GM12878 (cell line): ENCODE measurements around the gene RHEB. TPM values are rescaled to one million over a fixed set of nuclear protein-coding genes. Genes with fewer than 3 reads are reported as not detected.

Source experiments
- ATAC-seq: fragments of 200-7000 bp; cut with Tn5 transposase; 3 replicates; pipeline ENCODE4 v1.9.1; 2020; ENCODE audit warnings: mild to moderate bottlenecking, moderate library complexity
- BruUV-seq: library from RNA; stranded (reverse); fragments of 400-500 nt; replicated peaks from 2 replicates; lab custom pipeline; 2021; lab: Mats Ljungman, UMichigan
- CTCF ChIA-PET: fragments of 300-600 bp; sonication (Branson Sonifier 250); formaldehyde crosslinking; extraction: SDS; loops from one replicate; lab custom pipeline; 2021; ENCODE audit warnings: inconsistent platforms; lab: Yijun Ruan, JAX
- POLR2A ChIA-PET: fragments of 350-600 bp; formaldehyde crosslinking; extraction: SDS; loops from one replicate; lab custom pipeline; 2021; ENCODE audit warnings: inconsistent platforms; lab: Charles Lee
- RAD21 ChIA-PET: fragments of 300-600 bp; sonication (Branson Sonifier 250); formaldehyde crosslinking; loops from one replicate; lab custom pipeline; 2023; ENCODE audit warnings: antibody characterized with exemption; ENCODE audit not compliant: unreplicated experiment; lab: Charles Lee
- SMC1A ChIA-PET: fragments of 300-600 bp; sonication (Branson Sonifier 250); formaldehyde crosslinking; loops from one replicate; lab custom pipeline; 2023; ENCODE audit not compliant: unreplicated experiment, uncharacterized antibody; lab: Charles Lee
- DNase-seq: peaks from one replicate; pipeline ENCODE4 v3.0.0-alpha.2; 2011; ENCODE audit warnings: low read depth, low spot score
- FAIRE-seq: peaks from 3 replicates; lab custom pipeline; 2011; peaks lifted over from hg19 to GRCh38; lab: Jason Lieb, UNC
- H2AFZ ChIP-seq: 2 replicates; pipeline ENCODE4 v1.6.0; 2011; ENCODE audit warnings: low read depth, low read length, control low read depth; ENCODE audit not compliant: control insufficient read depth
- H3K27ac ChIP-seq: 2 replicates; pipeline ENCODE4 v1.5.1; 2011; ENCODE audit warnings: control low read depth; ENCODE audit not compliant: control insufficient read depth, insufficient read depth
- H3K27me3 ChIP-seq, 2 experiments: replicated peaks in 1 of 2; 2 replicates each; pipeline versions ENCODE4 v1.6.0 to v1.6.1; 2011; ENCODE audit warnings: low read length in 1 of 2; ENCODE audit not compliant: control insufficient read depth in 2 of 2, insufficient read depth in 2 of 2
- H3K36me3 ChIP-seq, 2 experiments: 2 replicates each; pipeline ENCODE4 v1.5.1; 2011; ENCODE audit warnings: low read length in 1 of 2; ENCODE audit not compliant: control insufficient read depth in 2 of 2, insufficient read depth in 2 of 2
- H3K4me1 ChIP-seq: 2 replicates; pipeline ENCODE4 v1.6.1; 2011; ENCODE audit warnings: mild to moderate bottlenecking, low read length, moderate library complexity, mixed read lengths; ENCODE audit not compliant: control insufficient read depth, insufficient read depth
- H3K4me2 ChIP-seq: 2 replicates; pipeline ENCODE4 v1.6.0; 2011; ENCODE audit warnings: control low read depth; ENCODE audit not compliant: control insufficient read depth, insufficient read depth
- H3K4me3 ChIP-seq: fragments of 200-600 bp; sonication (generic); 2 replicates; pipeline ENCODE4 v1.5.1; 2016
- H3K79me2 ChIP-seq: 2 replicates; pipeline ENCODE4 v1.6.0; 2011; ENCODE audit warnings: low read length; ENCODE audit not compliant: control insufficient read depth, insufficient read depth
- H3K9ac ChIP-seq: 2 replicates; pipeline ENCODE4 v1.8.0; 2011; ENCODE audit warnings: low read length, control low read depth, mixed read lengths; ENCODE audit not compliant: control insufficient read depth, insufficient read depth
- H3K9me3 ChIP-seq: replicated peaks from 3 replicates; pipeline ENCODE4 v1.5.1; 2011; ENCODE audit warnings: mild to moderate bottlenecking, low read length; ENCODE audit not compliant: control insufficient read depth, insufficient read depth
- H4K20me1 ChIP-seq: 2 replicates; pipeline ENCODE4 v1.6.0; 2011; ENCODE audit not compliant: control insufficient read depth, insufficient read depth
- IKZF1 ChIP-seq: fragments of 450-650 bp; conservative IDR thresholded peaks from 2 replicates; pipeline ENCODE4 v1.6.1; 2017; ENCODE audit warnings: antibody characterized with exemption, mild to moderate bottlenecking
- KAT2A ChIP-seq: conservative IDR thresholded peaks from 2 replicates; pipeline ENCODE4 v1.6.1; 2011; ENCODE audit warnings: low read depth, low read length; ENCODE audit not compliant: control insufficient read depth
- MTA2 ChIP-seq: fragments of 450-650 bp; IDR thresholded peaks from 2 replicates; pipeline ENCODE4 v1.6.1; 2016; ENCODE audit warnings: low read depth, mild to moderate bottlenecking, moderate library complexity
- NFXL1 ChIP-seq: fragments of 450-650 bp; IDR thresholded peaks from 2 replicates; pipeline ENCODE4 v1.6.1; 2017; ENCODE audit warnings: antibody characterized with exemption, mild to moderate bottlenecking, borderline replicate concordance
- RAD21 ChIP-seq: IDR thresholded peaks from 2 replicates; pipeline ENCODE4 v1.6.1; 2011; ENCODE audit warnings: mild to moderate bottlenecking, low read depth, low read length, moderate library complexity; ENCODE audit not compliant: insufficient read depth
- RB1 ChIP-seq: fragments of 450-650 bp; formaldehyde crosslinking; IDR thresholded peaks from 2 replicates; pipeline ENCODE4 v1.6.1; 2017; ENCODE audit warnings: mild to moderate bottlenecking, borderline replicate concordance
- RUNX3 ChIP-seq: IDR thresholded peaks from 2 replicates; pipeline ENCODE4 v1.6.1; 2012; ENCODE audit warnings: low read length, inconsistent platforms
- SMC3 ChIP-seq: IDR thresholded peaks from 2 replicates; pipeline ENCODE4 v1.6.1; 2011; ENCODE audit warnings: low read length, improper control_type of control experiment, borderline replicate concordance
- YY1 ChIP-seq: IDR thresholded peaks from 2 replicates; pipeline ENCODE4 v1.6.1; 2011; ENCODE audit warnings: low read depth, mild to moderate bottlenecking, low read length
- WGBS: methylation state at CpG from one replicate; pipeline ENCODE4 v1.1.6; 2016; ENCODE audit warnings: low lambda C conversion rate; ENCODE audit not compliant: insufficient replicate concordance, insufficient coverage; ENCODE audit errors: missing lambda C conversion rate; 5-methylcytosine and 5-hydroxymethylcytosine counted together
- in situ Hi-C: fragments of 300-500 bp; cut with MboI; formaldehyde crosslinking; loops from 9 replicates; pipeline ENCODE4 v1.14.3; 2018; ENCODE audit warnings: mixed read lengths
- intact Hi-C: fragments of 100-400 bp; cut with micrococcal nuclease; formaldehyde crosslinking; loops from one replicate; pipeline ENCODE4 v1.14.2; 2022; ENCODE audit not compliant: unreplicated experiment
- polyA plus RNA-seq, 11 experiments: library from polyadenylated mRNA; depleted of rRNA in 4 of 11; unstranded in 6 of 11; stranded (reverse) in 5 of 11; fragments of >200 nt; fragmentation: Nextera tagmentation in 4 of 11; fragmentation: Illumina TruSeq in 1 of 11; extraction: Ambion mirVana in 4 of 11; extraction: Trizol in 1 of 11; gene quantifications; 1 replicate in 1 of 11; 2 replicates in 10 of 11; pipeline versions ENCODE4 v1.2.1 to v1.2.3, GENCODE V29; 2011 to 2016; ENCODE audit warnings: inconsistent platforms in 2 of 11, missing spikeins in 2 of 11, low read depth in 1 of 11
- total RNA-seq, 4 experiments: library from RNA; depleted of rRNA in 3 of 4; stranded (reverse); fragments of >200 nt in 3 of 4; fragmentation: Illumina TruSeq in 1 of 4; extraction: Trizol in 1 of 4; gene quantifications; 2 replicates each; pipeline versions ENCODE4 v1.2.1 to v1.2.3, GENCODE V29; 2013 to 2021
- TF ChIP-seq, protein P1 (sequence below): IDR thresholded peaks from 2 replicates; pipeline ENCODE4 v1.6.1; 2011; ENCODE audit warnings: low read depth, mild to moderate bottlenecking, low read length, moderate library complexity, borderline replicate concordance; ENCODE audit errors: extremely low read depth
- TF ChIP-seq, protein P2 (sequence below), 3 experiments: IDR thresholded peaks in 2 of 3; conservative IDR thresholded peaks in 1 of 3; 2 replicates each; pipeline ENCODE4 v1.5.1; 2011; ENCODE audit warnings: low read depth in 3 of 3, low read length in 3 of 3, mild to moderate bottlenecking in 3 of 3, control low read depth in 2 of 3, moderate library complexity in 2 of 3, inconsistent platforms in 1 of 3, mixed read lengths in 1 of 3; ENCODE audit not compliant: control insufficient read depth in 2 of 3, insufficient read depth in 1 of 3; ENCODE audit errors: extremely low read depth in 1 of 3

Gene RHEB
- total and polyA plus RNA-seq, 10 of the 15 experiments (the other 5 are each of a cell fraction or from before 2014, with no cell fraction given), result 6.2 to 67.8 (median 38.0) TPM

DNA sequence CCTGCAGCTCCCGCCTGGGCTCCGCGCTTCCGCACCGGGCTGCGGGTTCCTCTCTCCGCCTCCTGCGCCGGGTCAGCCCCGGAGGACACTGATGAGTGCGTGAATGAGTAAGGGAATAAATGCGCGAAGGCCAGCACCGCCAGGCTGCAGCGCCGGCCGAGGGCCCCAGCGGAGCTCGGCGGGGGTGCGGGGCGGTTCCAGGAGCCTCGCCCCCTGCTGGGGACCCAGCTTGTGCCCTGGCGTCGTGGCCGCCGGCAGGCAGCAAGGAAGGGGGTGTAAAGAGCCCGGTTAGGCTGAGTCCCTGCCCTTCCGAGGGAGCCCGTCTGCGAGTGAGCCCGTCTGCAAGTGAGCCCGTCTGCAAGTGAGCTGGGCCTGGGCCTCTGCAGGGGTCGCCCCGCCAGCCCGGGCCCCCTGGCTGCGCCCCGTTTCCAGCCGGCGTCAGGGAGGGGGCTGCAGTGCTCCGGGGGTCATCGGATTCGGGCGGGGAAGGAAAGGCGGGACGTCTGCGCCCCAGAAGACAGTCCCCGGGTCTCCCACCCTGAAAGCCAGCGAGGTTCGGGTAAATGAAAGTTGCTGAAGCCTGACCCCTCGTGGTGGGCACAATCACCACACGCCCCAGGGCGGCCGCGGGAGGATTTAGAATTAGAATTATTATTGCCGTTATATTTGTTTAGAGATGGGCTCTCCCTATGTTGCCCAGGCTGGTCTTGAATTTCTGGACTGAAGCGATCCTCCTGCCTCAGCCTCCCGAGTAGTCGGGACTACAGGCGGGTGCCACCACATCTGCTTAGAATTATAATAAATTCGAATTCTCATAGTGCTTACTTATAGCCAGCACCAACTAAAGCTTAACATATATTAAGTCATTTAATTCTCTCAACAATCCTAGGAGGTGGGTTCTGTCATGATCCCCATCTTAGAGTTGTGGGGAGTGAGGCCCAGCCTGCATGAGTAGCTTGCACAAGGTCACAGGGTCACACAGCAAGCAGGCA, 71.1 kb downstream of the RHEB start:
- RAD21 ChIA-PET, result interaction anchor here (0.5 to 2.8 kb wide), 9 partner anchors 11 to 344 kb away, joined by 3 to 14 read pairs (median 3); no protein-coding TSS in a partner anchor
- Histone ChIP-seq H3K4me2 (peak overlapping the region; percentile 93), H3K36me3 (no peaks in the 10 kb centered on the region), H3K9me3 (no peaks in the 10 kb centered on the region), H3K27me3 (no peaks in the 10 kb centered on the region; a peak in 1 of 4 replicates), H3K27ac (no peak overlapping the region), H3K79me2 (no peaks in the 10 kb centered on the region), H2AFZ (peak overlapping the region; percentile 86), H4K20me1 (no peaks in the 10 kb centered on the region), H3K4me1 (no peaks in the 10 kb centered on the region; the same call in 1 of the 2 replicates), H3K4me3 (peak overlapping the region; percentile 56; the same call in 1 of the 2 replicates), H3K9ac (peak overlapping the region; percentile 44)
- no TSS peak for BruUV-seq
- in situ Hi-C loops (loop anchor here (5.0 to 10.0 kb wide), 2 partner anchors 66 to 84 kb away; no protein-coding TSS in a partner anchor), intact Hi-C loops (loop anchor here (1.0 to 2.0 kb wide), 3 partner anchors 80 to 310 kb away; no protein-coding TSS in a partner anchor)
- FAIRE-seq (peak; percentile 71), ATAC-seq (peak; percentile 94), DNase-seq (no peak)
- CTCF ChIA-PET, result interaction anchor here (0.5 to 3.1 kb wide), 23 partner anchors 9 to 311 kb away, joined by 3 to 25 read pairs (median 5); no protein-coding TSS in a partner anchor
- TF ChIP-seq SMC3 (peak; percentile 67), RAD21 (peak; percentile 72), MTA2 (no peak), KAT2A (no peak), NFXL1 (no peak), YY1 (peak; percentile 32; the same call in 1 of the 2 replicates), RB1 (0 out of 2 replicates have a peak, but pooled peaks have one; percentile 50), IKZF1 (peak; percentile 39; the same call in 1 of the 2 replicates), RUNX3 (0 out of 2 replicates have a peak, but pooled peaks have one; percentile 22)
- TF ChIP-seq, protein P1, sequence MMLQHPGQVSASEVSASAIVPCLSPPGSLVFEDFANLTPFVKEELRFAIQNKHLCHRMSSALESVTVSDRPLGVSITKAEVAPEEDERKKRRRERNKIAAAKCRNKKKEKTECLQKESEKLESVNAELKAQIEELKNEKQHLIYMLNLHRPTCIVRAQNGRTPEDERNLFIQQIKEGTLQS, result no peak
- TF ChIP-seq, protein P2, sequence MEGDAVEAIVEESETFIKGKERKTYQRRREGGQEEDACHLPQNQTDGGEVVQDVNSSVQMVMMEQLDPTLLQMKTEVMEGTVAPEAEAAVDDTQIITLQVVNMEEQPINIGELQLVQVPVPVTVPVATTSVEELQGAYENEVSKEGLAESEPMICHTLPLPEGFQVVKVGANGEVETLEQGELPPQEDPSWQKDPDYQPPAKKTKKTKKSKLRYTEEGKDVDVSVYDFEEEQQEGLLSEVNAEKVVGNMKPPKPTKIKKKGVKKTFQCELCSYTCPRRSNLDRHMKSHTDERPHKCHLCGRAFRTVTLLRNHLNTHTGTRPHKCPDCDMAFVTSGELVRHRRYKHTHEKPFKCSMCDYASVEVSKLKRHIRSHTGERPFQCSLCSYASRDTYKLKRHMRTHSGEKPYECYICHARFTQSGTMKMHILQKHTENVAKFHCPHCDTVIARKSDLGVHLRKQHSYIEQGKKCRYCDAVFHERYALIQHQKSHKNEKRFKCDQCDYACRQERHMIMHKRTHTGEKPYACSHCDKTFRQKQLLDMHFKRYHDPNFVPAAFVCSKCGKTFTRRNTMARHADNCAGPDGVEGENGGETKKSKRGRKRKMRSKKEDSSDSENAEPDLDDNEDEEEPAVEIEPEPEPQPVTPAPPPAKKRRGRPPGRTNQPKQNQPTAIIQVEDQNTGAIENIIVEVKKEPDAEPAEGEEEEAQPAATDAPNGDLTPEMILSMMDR (IDR thresholded peaks at IDR 0.05 in 2 of 3, conservative IDR thresholded peaks at IDR 0.05 in 1 of 3; ENCODE audit: control insufficient read depth in 2 of 3, extremely low read depth in 1 of 3, insufficient read depth in 1 of 3, low read depth in 3 of 3, low read length in 3 of 3), result peak; percentile 68 to 76 (median 70); a peak in 5 of 6 replicates
- SMC1A ChIA-PET, result interaction anchor here (0.6 to 3.8 kb wide), 8 partner anchors 22 to 184 kb away, joined by 3 to 14 read pairs (median 7); no protein-coding TSS in a partner anchor
- WGBS, result 2% methylated on average over 57 of the region's 61 CpGs
- POLR2A ChIA-PET, result interaction anchor here (0.9 kb wide), 1 partner anchor 71 kb away, joined by 3 read pairs; the partner anchor contains the start of gene RHEB
